Fibroblast of pulmonary artery (primary cell): ENCODE measurements around the gene CHD2.

Experiments
- DNase-seq: peaks from one replicate; pipeline ENCODE4 v3.0.0-alpha.2; 2010; ENCODE audit warnings: low read depth
- H3K4me3 ChIP-seq: replicated peaks from 2 replicates; pipeline ENCODE4 v1.5.1; 2011; ENCODE audit warnings: low read depth, mild to moderate bottlenecking, control low read depth, low read length, moderate library complexity
- CTCF ChIP-seq: IDR thresholded peaks from 2 replicates; pipeline ENCODE4 v1.5.1; 2011; ENCODE audit warnings: mild to moderate bottlenecking, control low read depth, low read length, inconsistent platforms; ENCODE audit errors: missing control alignments

The CHD2 gene

DNA sequence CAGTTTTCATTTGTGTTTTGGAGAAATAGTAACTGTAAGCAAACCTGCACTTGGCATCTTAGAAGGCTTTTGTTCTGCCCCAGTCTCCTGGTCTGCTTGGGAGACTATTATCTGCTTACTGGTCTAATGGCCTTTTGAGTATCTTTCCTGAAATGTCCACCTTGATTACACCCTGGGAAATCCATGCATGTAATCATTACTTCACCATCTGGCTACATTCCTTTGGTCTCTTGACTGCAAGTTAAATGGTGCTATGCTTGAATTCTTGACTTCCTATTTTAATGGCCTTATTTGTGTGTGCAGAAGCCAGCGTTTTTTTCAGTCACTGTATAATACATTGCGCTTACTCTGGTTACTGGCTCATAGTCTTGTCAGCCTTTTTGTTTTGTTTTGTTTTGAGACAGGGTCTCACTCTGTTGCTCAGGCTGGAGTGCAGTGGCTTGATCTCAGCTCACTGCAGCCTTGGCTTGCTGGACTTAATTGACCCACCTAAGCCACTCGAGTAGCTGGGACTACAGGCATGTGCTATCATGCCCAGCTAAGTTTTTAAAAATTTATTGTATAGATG is 30.0 kb downstream of the CHD2 start:
- TF ChIP-seq CTCF = no peak
- DNase-seq = no peak
- H3K4me3 ChIP-seq = no peak overlapping the region

- DNase-seq = peak; percentile 51
Observed at GRCh38 chr15:92930776-92931175, 30.7 kb downstream of the CHD2 start.

DNA sequence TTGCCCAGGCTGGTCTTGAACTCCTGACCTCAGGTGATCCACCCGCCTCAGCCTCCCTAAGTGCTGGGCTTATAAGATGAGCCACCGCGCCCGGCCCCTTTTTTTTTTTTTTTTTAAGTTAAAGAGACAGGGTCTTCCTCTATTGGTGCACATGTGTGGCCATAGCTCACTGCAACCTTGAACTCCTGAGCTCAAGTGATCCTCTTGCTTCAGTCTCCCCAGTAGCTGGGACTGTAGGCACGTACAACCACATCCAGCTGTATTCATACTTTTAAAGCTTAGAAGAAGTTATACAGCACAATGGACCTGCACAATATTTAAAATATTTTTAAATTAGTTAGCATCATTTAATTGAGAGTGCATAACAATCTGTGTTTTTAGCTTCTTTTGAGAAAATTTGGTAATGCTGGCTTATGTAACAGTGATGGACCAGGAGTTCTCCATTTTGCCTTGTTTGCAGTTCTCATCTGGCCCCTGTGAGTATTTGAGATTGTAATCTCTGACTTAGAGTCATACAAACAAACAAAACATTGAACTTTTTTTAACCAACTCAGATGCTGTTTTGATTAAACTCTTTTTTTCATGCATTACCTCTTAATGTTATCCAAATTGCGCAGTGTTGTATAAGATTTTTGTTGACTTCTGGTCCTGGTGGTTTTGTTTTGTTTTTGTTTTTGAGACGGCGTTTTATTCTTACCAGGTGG is 33.0 kb downstream of the CHD2 start:
- TF ChIP-seq CTCF = no peak
- DNase-seq = no peak

More at GRCh38 chr15:92930776-92931175, 30.7 kb downstream of the CHD2 start:
- TF ChIP-seq CTCF = no peak
- H3K4me3 ChIP-seq = no peak overlapping the region

GRCh38 chr15:92933831-92934230 is 33.7 kb downstream of the CHD2 start:
- no peak for DNase-seq
- TF ChIP-seq CTCF = no peak
- no peak overlapping the region for H3K4me3 ChIP-seq

More for the DNA sequence above, 33.0 kb downstream of the CHD2 start:
- H3K4me3 ChIP-seq = no peak overlapping the region

- H3K4me3 ChIP-seq = no peak overlapping the region
- DNase-seq = no peak
- TF ChIP-seq CTCF = no peak
Observed at GRCh38 chr15:92934716-92935115, 34.6 kb downstream of the CHD2 start.

DNA sequence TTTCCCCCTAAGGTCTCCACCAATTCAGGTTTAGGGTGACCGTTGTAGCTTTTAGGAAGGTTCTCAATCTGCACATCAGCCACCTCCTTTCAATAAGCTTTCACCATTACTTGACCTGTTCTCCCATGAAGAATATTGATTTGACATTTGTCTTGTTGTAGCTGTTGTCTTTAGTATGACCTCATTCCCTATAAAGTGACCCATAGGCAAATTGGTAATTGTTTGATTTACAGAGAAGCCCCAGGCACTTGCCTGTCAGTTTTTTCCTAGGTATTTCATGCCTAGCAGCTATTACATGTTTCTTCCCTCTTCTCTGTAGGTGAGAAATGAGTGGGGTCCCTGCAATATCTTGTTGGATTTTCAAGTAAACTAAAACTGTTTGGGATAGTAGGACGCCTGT is 36.0 kb downstream of the CHD2 start:
- no peak overlapping the region for H3K4me3 ChIP-seq
- no peak for DNase-seq
- TF ChIP-seq CTCF = no peak

DNA sequence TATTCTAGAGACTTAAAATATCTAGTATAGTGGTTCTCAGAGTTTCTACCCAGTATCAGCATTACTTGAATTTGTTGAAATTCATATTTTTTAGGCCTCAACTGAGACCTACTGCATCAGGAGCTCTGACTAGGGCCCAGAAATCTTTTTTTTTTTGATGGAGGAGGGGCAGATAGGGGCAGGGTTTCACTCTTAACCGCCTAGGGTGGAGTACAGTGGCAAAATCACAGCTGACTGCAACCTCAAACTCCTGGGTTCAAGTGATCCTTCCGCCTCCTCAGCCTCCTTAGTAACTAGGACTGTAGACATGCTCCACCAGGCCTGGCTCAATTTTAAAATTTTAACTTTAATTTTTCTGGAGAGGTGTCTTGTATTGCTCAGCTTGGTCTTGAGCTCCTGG is 36.6 kb downstream of the CHD2 start:
- no peak overlapping the region for H3K4me3 ChIP-seq
- TF ChIP-seq CTCF = no peak
- no peak for DNase-seq
